Natural killer cell (primary cell): ENCODE results near the gene MRPS33. TPM values are rescaled to one million over a fixed set of nuclear protein-coding genes. Genes with fewer than 3 reads are reported as not detected.

Source experiments
- ATAC-seq, 3 donors: fragments of 150-1000 bp in 2 of 3; fragments of 200-7000 bp in 1 of 3; cut with Tn5 transposase; 1 replicate in 1 of 3; 2 replicates in 2 of 3; pipeline ENCODE4 v1.10.0; 2021; ENCODE audit warnings: mild to moderate bottlenecking in 2 of 3, moderate library complexity in 2 of 3
- DNase-seq, 2 donors: peaks; one replicate each; pipeline versions ENCODE4 v3.0.0 to v3.0.0-alpha.2; 2013 to 2021; ENCODE audit warnings: mixed read lengths in 1 of 2
- H3K27ac ChIP-seq: one replicate; pipeline ENCODE4 v1.5.1; 2013; ENCODE audit warnings: mild to moderate bottlenecking, low read length
- H3K27me3 ChIP-seq: one replicate; pipeline ENCODE4 v1.6.1; 2013; ENCODE audit warnings: low read length; ENCODE audit not compliant: control insufficient read depth, insufficient read depth
- H3K36me3 ChIP-seq: one replicate; pipeline ENCODE4 v1.6.1; 2013; ENCODE audit warnings: low read length; ENCODE audit not compliant: control insufficient read depth, insufficient read depth
- H3K4me1 ChIP-seq: one replicate; pipeline ENCODE4 v1.6.1; 2013; ENCODE audit warnings: low read length; ENCODE audit not compliant: control insufficient read depth, insufficient read depth
- H3K4me3 ChIP-seq: one replicate; pipeline ENCODE4 v1.5.1; 2013; ENCODE audit warnings: low read length
- H3K9me3 ChIP-seq: one replicate; pipeline ENCODE4 v1.6.1; 2013; ENCODE audit warnings: low read length; ENCODE audit not compliant: control insufficient read depth, insufficient read depth
- H3K27ac Mint-ChIP-seq, 2 donors: one replicate each; pipeline ENCODE4 v1.8.0; 2022; ENCODE audit warnings: mild to moderate bottlenecking in 2 of 2, mixed read lengths in 2 of 2, moderate library complexity in 1 of 2
- H3K27me3 Mint-ChIP-seq, 2 donors: one replicate each; pipeline ENCODE4 v1.8.0; 2022; ENCODE audit warnings: low read depth in 2 of 2, mixed read lengths in 2 of 2
- H3K36me3 Mint-ChIP-seq: one replicate; pipeline ENCODE4 v1.8.0; 2022; ENCODE audit warnings: mixed read lengths
- H3K4me1 Mint-ChIP-seq, 2 donors: one replicate each; pipeline ENCODE4 v1.8.0; 2022; ENCODE audit warnings: mixed read lengths in 2 of 2
- H3K4me3 Mint-ChIP-seq: one replicate; pipeline ENCODE4 v1.8.0; 2022; ENCODE audit warnings: mild to moderate bottlenecking, moderate library complexity, mixed read lengths
- H3K9me3 Mint-ChIP-seq, 2 donors: one replicate each; pipeline ENCODE4 v1.8.0; 2022; ENCODE audit warnings: mixed read lengths in 2 of 2
- CTCF ChIP-seq: fragments of 200-600 bp; IDR thresholded peaks from one replicate; pipeline ENCODE4 v1.8.0; 2022; ENCODE audit warnings: antibody characterized with exemption
- WGBS: methylation state at CpG from one replicate; pipeline ENCODE4 v1.1.7; 2013; ENCODE audit warnings: missing lambda C conversion rate; ENCODE audit not compliant: insufficient coverage; 5-methylcytosine and 5-hydroxymethylcytosine counted together
- intact Hi-C: fragments of 100-400 bp; cut with micrococcal nuclease; formaldehyde crosslinking; loops from one replicate; pipeline ENCODE4 v1.14.2; 2022
- total RNA-seq, 4 donors: library from RNA; stranded (reverse); fragments of 120-200 nt in 1 of 4; gene quantifications; one replicate each; pipeline versions ENCODE4 v1.2.3 to v1.2.4, GENCODE V29; 2013 to 2022

MRPS33 gene
- total RNA-seq, 3 donors from 2014 or later (not counting 1 experiment from before 2014, with no cell fraction given) = 12.8 to 14.1 (median 13.7) TPM

DNA sequence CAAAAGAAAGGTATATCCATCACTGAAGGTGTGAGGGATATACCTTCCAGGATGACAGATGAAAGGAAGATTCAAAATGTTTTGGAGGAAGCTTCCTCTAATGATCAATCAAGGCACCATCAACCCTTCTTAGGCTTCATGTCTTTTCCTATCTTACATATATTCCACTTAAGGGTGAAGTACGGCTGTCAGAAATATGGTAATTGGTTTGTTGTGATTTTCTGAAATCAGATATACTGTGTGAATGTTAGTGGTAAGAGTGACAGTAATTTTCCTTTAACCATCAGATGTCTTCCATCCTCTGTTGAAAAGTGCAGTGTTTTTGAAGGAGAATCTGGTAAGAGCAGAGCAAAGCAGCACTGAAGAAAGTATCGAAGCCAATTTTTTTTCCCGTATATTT lies 2.8 kb upstream of the MRPS33 start:
- no peaks in the 10 kb centered on the region for H3K9me3 Mint-ChIP-seq
- WGBS = no CpG with 5 or more reads among the region's 3 CpGs
- Histone ChIP-seq H3K27ac (no peak overlapping the region), H3K9me3 (peaks cover 3% of the 10 kb centered on the region), H3K36me3 (no peaks in the 10 kb centered on the region), H3K4me1 (peaks cover 8% of the 10 kb centered on the region), H3K4me3 (no peak overlapping the region), H3K27me3 (peaks cover 11% of the 10 kb centered on the region)
- H3K4me1 Mint-ChIP-seq = peaks cover 29% of the 10 kb centered on the region in 2 donors
- H3K27ac Mint-ChIP-seq = no peak overlapping the region
- no peak overlapping the region for H3K4me3 Mint-ChIP-seq
- intact Hi-C loops = loop anchor here (10.0 kb wide), 2 partner anchors 323 to 843 kb away; partner anchors contain the start of genes KDM7A and NDUFB2
- no peaks in the 10 kb centered on the region for H3K36me3 Mint-ChIP-seq
- H3K27me3 Mint-ChIP-seq = peaks cover 32 to 40% of the 10 kb centered on the region in 2 donors
- DNase-seq = no peak
- no peak for TF ChIP-seq CTCF
- no peak for ATAC-seq

DNA sequence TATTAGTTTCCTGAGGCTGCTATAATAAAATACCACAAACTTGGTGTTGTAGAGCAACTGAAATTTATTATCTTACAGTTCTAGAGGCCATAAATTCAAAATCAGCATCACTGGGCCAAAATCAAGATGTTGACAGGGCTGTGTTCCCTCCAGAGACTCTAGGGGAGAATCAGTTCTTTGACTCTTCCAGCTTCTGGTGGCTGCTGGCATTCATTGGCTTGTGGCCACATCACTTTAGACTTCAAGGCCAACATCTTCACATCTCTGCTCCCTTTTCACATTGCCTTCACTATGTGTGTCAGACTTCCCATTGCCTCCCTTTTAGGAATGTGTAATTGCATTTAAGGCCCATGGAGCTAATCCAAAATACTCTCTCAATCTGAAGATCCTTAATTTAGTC lies 1.6 kb upstream of the MRPS33 start:
- peaks cover 40 to 41% of the 10 kb centered on the region in 2 donors for H3K4me1 Mint-ChIP-seq
- H3K4me3 ChIP-seq = no peak overlapping the region
- peaks cover 3% of the 10 kb centered on the region for H3K9me3 ChIP-seq
- no peak overlapping the region for H3K27ac Mint-ChIP-seq
- H3K36me3 Mint-ChIP-seq = no peaks in the 10 kb centered on the region
- H3K4me1 ChIP-seq = peaks cover 11% of the 10 kb centered on the region
- intact Hi-C loops = loop anchor here (10.0 kb wide), 2 partner anchors 322 to 842 kb away; partner anchors contain the start of genes KDM7A and NDUFB2
- no peak overlapping the region for H3K4me3 Mint-ChIP-seq
- no peaks in the 10 kb centered on the region for H3K36me3 ChIP-seq
- peaks cover 11% of the 10 kb centered on the region for H3K27me3 ChIP-seq
- DNase-seq (no peak), ATAC-seq (no peak)
- peaks cover 26 to 39% of the 10 kb centered on the region in 2 donors for H3K27me3 Mint-ChIP-seq
- no peak for TF ChIP-seq CTCF
- no peaks in the 10 kb centered on the region for H3K9me3 Mint-ChIP-seq
- H3K27ac ChIP-seq = no peak overlapping the region

DNA sequence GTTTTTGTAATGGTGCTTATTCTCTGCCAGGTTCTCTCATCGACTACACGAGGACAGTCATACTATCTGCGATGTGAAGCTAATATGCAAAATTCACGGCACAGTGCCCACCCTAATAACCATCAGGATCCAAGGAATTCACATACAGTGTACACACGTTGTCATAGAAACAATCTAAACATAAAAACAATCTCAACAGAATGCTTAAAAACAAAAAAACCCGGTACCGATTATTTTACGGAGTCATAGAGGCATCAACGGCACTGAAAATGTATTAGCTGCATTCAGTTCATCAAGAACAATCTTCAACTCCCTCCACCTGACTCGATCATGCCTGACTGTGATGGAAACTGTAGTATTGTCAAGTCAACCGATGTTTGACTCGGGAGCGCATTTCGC lies 628 bp downstream of the MRPS33 start:
- H3K36me3 ChIP-seq = peaks cover 4% of the 10 kb centered on the region
- peak overlapping the region; percentile 68 for H3K4me3 ChIP-seq
- no peak for TF ChIP-seq CTCF
- peak overlapping the region; percentile 99 to 100 for H3K27ac Mint-ChIP-seq
- H3K27me3 Mint-ChIP-seq = peaks cover 16 to 26% of the 10 kb centered on the region in 2 donors
- DNase-seq (no peak), ATAC-seq (no peak)
- H3K4me1 Mint-ChIP-seq = peaks cover 42 to 44% of the 10 kb centered on the region in 2 donors
- peak overlapping the region; percentile 96 for H3K27ac ChIP-seq
- no peaks in the 10 kb centered on the region for H3K9me3 Mint-ChIP-seq
- H3K4me1 ChIP-seq = peaks cover 11% of the 10 kb centered on the region
- peaks cover 3% of the 10 kb centered on the region for H3K9me3 ChIP-seq
- peaks cover 9% of the 10 kb centered on the region for H3K27me3 ChIP-seq
- no peaks in the 10 kb centered on the region for H3K36me3 Mint-ChIP-seq
- WGBS = 5% methylated on average over 11 of the region's 14 CpGs
- intact Hi-C loops = loop anchor here (5.0 to 10.0 kb wide), 3 partner anchors 297 to 839 kb away; partner anchors contain the start of genes KDM7A and NDUFB2
- H3K4me3 Mint-ChIP-seq = peak overlapping the region; percentile 97

GRCh38 chr7:141013345-141013715 lies 1.4 kb downstream of the MRPS33 start:
- no peak overlapping the region for H3K4me3 ChIP-seq
- H3K36me3 Mint-ChIP-seq = no peaks in the 10 kb centered on the region
- peak in 1 of 2 donors; percentile 49 for DNase-seq
- H3K27me3 ChIP-seq = peaks cover 5% of the 10 kb centered on the region
- H3K4me1 Mint-ChIP-seq = peaks cover 42 to 44% of the 10 kb centered on the region in 2 donors
- peak overlapping the region; percentile 99 to 100 for H3K27ac Mint-ChIP-seq
- peak overlapping the region; percentile 97 for H3K4me3 Mint-ChIP-seq
- peaks cover 12 to 22% of the 10 kb centered on the region in 2 donors for H3K27me3 Mint-ChIP-seq
- peaks cover 3% of the 10 kb centered on the region for H3K9me3 ChIP-seq
- peak overlapping the region; percentile 96 for H3K27ac ChIP-seq
- peaks cover 6% of the 10 kb centered on the region for H3K36me3 ChIP-seq
- intact Hi-C loops = loop anchor here (2.0 to 10.0 kb wide), 4 partner anchors 296 to 839 kb away; partner anchors contain the start of genes KDM7A, MKRN1 and NDUFB2
- 28% methylated on average over 4 of the region's 4 CpGs for WGBS
- no peak for ATAC-seq
- H3K9me3 Mint-ChIP-seq = no peaks in the 10 kb centered on the region
- no peak for TF ChIP-seq CTCF
- H3K4me1 ChIP-seq = peaks cover 11% of the 10 kb centered on the region
